ENCODE results near the gene VOPP1. TPM values are rescaled to one million over a fixed set of nuclear protein-coding genes. Genes with fewer than 3 reads are reported as not detected.
A peak's percentile ranks its signal among the peaks of the same experiment; 100 is the strongest.

Gene VOPP1
- total and polyA plus RNA-seq, 10 of the 15 experiments (the other 5 are each of a cell fraction or from before 2014, with no cell fraction given): 32.8 to 206 (median 129) TPM

DNA sequence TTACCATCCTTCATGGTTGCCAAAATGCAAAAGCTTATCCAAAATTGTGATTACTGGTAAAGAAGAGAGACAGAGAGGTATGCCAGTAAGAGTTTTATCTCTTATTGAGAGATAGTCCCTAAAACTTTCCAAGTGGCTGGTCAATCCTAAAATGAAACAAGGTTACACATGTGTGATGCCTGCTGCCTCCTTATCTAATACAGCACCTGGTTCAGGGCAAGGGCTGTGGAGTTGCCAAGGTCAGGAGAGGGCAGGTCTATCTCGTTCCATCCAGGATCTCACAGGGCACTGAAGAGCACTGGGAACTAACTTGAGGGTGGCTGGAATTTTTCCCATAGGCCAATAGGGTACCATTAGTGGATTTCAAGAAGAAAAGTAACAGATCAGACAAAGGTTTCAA lies 18.3 kb downstream of the VOPP1 start:
- RAD21 ChIA-PET (ENCODE audit: unreplicated experiment): interaction anchor here (2.8 to 3.2 kb wide), 3 partner anchors 8 to 20 kb away, joined by 16 to 24 read pairs (median 17); no protein-coding TSS in a partner anchor
- 14% methylated on average over 1 of the region's 1 CpG for WGBS (ENCODE audit: insufficient coverage, insufficient replicate concordance, low lambda C conversion rate, missing lambda C conversion rate)
- TF ChIP-seq HDAC2 (IDR thresholded peaks at IDR 0.05): no peak
- TF ChIP-seq POU2F2 (IDR thresholded peaks at IDR 0.05; ENCODE audit: borderline replicate concordance, low read depth, low read length): no peak
- TF ChIP-seq TARDBP (IDR thresholded peaks at IDR 0.05; ENCODE audit: borderline replicate concordance): no peak
- TF ChIP-seq E2F8 (IDR thresholded peaks at IDR 0.05; ENCODE audit: low read depth, partially characterized antibody): no peak
- no peak for TF ChIP-seq BMI1 (IDR thresholded peaks at IDR 0.05; ENCODE audit: borderline replicate concordance)
- TF ChIP-seq, protein P1, sequence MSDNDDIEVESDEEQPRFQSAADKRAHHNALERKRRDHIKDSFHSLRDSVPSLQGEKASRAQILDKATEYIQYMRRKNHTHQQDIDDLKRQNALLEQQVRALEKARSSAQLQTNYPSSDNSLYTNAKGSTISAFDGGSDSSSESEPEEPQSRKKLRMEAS (IDR thresholded peaks at IDR 0.05; ENCODE audit: low read depth, low read length): no peak
- TF ChIP-seq SMARCA5 (IDR thresholded peaks at IDR 0.05): no peak
- no peak for TF ChIP-seq BACH1 (IDR thresholded peaks at IDR 0.05; ENCODE audit: borderline replicate concordance)
- TF ChIP-seq EP300 (IDR thresholded peaks at IDR 0.05; ENCODE audit: borderline replicate concordance in 1 of 2, control insufficient read depth in 1 of 2, low read depth in 2 of 2, low read length in 2 of 2): no peak
- no peak for TF ChIP-seq ZBED1 (IDR thresholded peaks at IDR 0.05; ENCODE audit: borderline replicate concordance)
- TF ChIP-seq SMAD1 (IDR thresholded peaks at IDR 0.05; ENCODE audit: low read depth, partially characterized antibody): no peak
- TF ChIP-seq TAF1 (IDR thresholded peaks at IDR 0.05; ENCODE audit: borderline replicate concordance, low read depth, low read length): no peak
- no peak for TF ChIP-seq ATF7 (IDR thresholded peaks at IDR 0.05; ENCODE audit: low read depth)
- no peak for TF ChIP-seq MEF2B (IDR thresholded peaks at IDR 0.05; ENCODE audit: partially characterized antibody, poor library complexity, severe bottlenecking)
- TF ChIP-seq ASH2L (IDR thresholded peaks at IDR 0.05; ENCODE audit: borderline replicate concordance, low read depth): no peak
- SMC1A ChIA-PET (ENCODE audit: uncharacterized antibody, unreplicated experiment): interaction anchor here (2.9 to 5.4 kb wide), 4 partner anchors 9 to 45 kb away, joined by 13 to 90 read pairs (median 30); no protein-coding TSS in a partner anchor
- no peak overlapping the region for H3K9ac ChIP-seq (ENCODE audit: control insufficient read depth, insufficient read depth, low read length)
- intact Hi-C loops (cut with micrococcal nuclease; ENCODE audit: unreplicated experiment): no loop called here
- peaks cover 84% of the 10 kb centered on the region for H3K4me1 ChIP-seq (ENCODE audit: control insufficient read depth, insufficient read depth, low read length)
- peak overlapping the region; percentile 39; the same call in 1 of the 2 replicates for H3K4me2 ChIP-seq (ENCODE audit: control insufficient read depth, insufficient read depth)
- no peak for FAIRE-seq
- BruUV-seq (replicated peaks): no TSS peak
- no peak overlapping the region for H3K27ac ChIP-seq (ENCODE audit: control insufficient read depth, insufficient read depth)
- H3K27me3 ChIP-seq (replicated peaks in 1 of 2; ENCODE audit: control insufficient read depth in 2 of 2, insufficient read depth in 2 of 2, low read length in 1 of 2): no peaks in the 10 kb centered on the region
- H2AFZ ChIP-seq (ENCODE audit: control insufficient read depth, low read depth, low read length): no peak overlapping the region
- peaks cover 100% of the 10 kb centered on the region for H3K79me2 ChIP-seq (ENCODE audit: control insufficient read depth, insufficient read depth, low read length)
- DNase-seq (ENCODE audit: low read depth, low spot score): no peak
- in situ Hi-C loops (cut with MboI): loop anchor here (25.0 kb wide), 1 partner anchor 792 kb away; the partner anchor contains the start of gene SEC61G
- peaks cover 3% of the 10 kb centered on the region; the same call in 1 of the 2 replicates for H4K20me1 ChIP-seq (ENCODE audit: control insufficient read depth, insufficient read depth)
- POLR2A ChIA-PET: interaction anchor here (0.6 to 5.3 kb wide), 5 partner anchors 9 to 188 kb away, joined by 3 to 39 read pairs (median 13); no protein-coding TSS in a partner anchor
- no peaks in the 10 kb centered on the region for H3K9me3 ChIP-seq (replicated peaks; ENCODE audit: control insufficient read depth, insufficient read depth, low read length)
- no peak for ATAC-seq
- no peak overlapping the region for H3K4me3 ChIP-seq
- peaks cover 9 to 24% of the 10 kb centered on the region in 2 experiments for H3K36me3 ChIP-seq (ENCODE audit: control insufficient read depth in 2 of 2, insufficient read depth in 2 of 2, low read length in 1 of 2)
- CTCF ChIA-PET: interaction anchor here (0.7 to 4.0 kb wide), 4 partner anchors 9 to 20 kb away, joined by 3 to 28 read pairs (median 11); no protein-coding TSS in a partner anchor
